Right lobe of liver (tissue), 6 donors: Measurements from ENCODE around the gene PLAGL2. TPM values are rescaled to one million over a fixed set of nuclear protein-coding genes. Genes with fewer than 3 reads are reported as not detected.
A peak's percentile ranks its signal among the peaks of the same experiment; 100 is the strongest.

ENCODE experiments used
- ATAC-seq, 4 donors: fragments of 200-7000 bp; cut with Tn5 transposase; one replicate each; pipeline ENCODE4 v1.9.1; 2020; ENCODE audit warnings: mild to moderate bottlenecking in 4 of 4, moderate library complexity in 4 of 4
- DNase-seq, 3 donors: peaks; one replicate each; pipeline ENCODE4 v3.0.0-alpha.2; 2020
- H3K27ac ChIP-seq, 3 donors: fragments of 200-600 bp; one replicate each; pipeline ENCODE4 v1.8.0; 2022
- H3K27me3 ChIP-seq, 2 donors: fragments of 200-600 bp; one replicate each; pipeline ENCODE4 v1.8.0; 2022
- H3K36me3 ChIP-seq, 4 donors: fragments of 200-600 bp; sonication (generic) in 1 of 4; one replicate each; pipeline versions ENCODE4 v1.5.1 to v1.8.0; 2017 to 2022; ENCODE audit warnings: control low read depth in 1 of 4
- H3K4me1 ChIP-seq, 4 donors: fragments of 200-600 bp; sonication (generic) in 1 of 4; one replicate each; pipeline versions ENCODE4 v1.5.1 to v1.8.0; 2017 to 2022; ENCODE audit warnings: control low read depth in 1 of 4
- H3K4me3 ChIP-seq, 3 donors: fragments of 200-600 bp; one replicate each; pipeline ENCODE4 v1.8.0; 2022
- H3K9me3 ChIP-seq, 4 donors: fragments of 200-600 bp; sonication (generic) in 1 of 4; one replicate each; pipeline versions ENCODE4 v1.5.1 to v1.8.0; 2017 to 2022; ENCODE audit warnings: control low read depth in 1 of 4
- POLR2A ChIP-seq: fragments of 450-650 bp; IDR thresholded peaks from one replicate; pipeline ENCODE4 v1.6.1; 2017; ENCODE audit warnings: antibody characterized with exemption, mild to moderate bottlenecking
- WGBS: methylation state at CpG from one replicate; pipeline ENCODE4 v1.1.6; 2018; ENCODE audit warnings: low coverage, low lambda C conversion rate; ENCODE audit not compliant: insufficient coverage; ENCODE audit errors: missing lambda C conversion rate; 5-methylcytosine and 5-hydroxymethylcytosine counted together
- intact Hi-C, 2 donors: fragments of 100-400 bp; cut with DNase I; formaldehyde crosslinking; loops; one replicate each; pipeline versions ENCODE4 v1.11.2 to v1.14.1; 2022
- total RNA-seq, 6 experiments: library from RNA; depleted of rRNA in 2 of 6; stranded (reverse); fragments of >200 nt in 2 of 6; fragmentation: NEBNext Ultra II Directional in 3 of 6; extraction: Animal tissue kit (Norgen Biotek cat#: 25700) in 3 of 6; gene quantifications; one replicate each; pipeline versions ENCODE4 v1.1.0 to v1.2.4, GENCODE V29; 2016 to 2023
- TF ChIP-seq, protein P1 (sequence below), 4 donors: fragments of 200-600 bp in 3 of 4; fragments of 450-650 bp in 1 of 4; IDR thresholded peaks; one replicate each; pipeline versions ENCODE4 v1.5.1 to v1.8.0; 2016 to 2022; ENCODE audit warnings: antibody characterized with exemption in 4 of 4, mild to moderate bottlenecking in 2 of 4
- donor health status: DM: no; HTN: yes; CAD: no.
- donor health status: DM: no; HTN: no; CAD: no.
- donor health status: DM: no; HTN: no; CAD: no.
- donor health status: DM: no; HTN: yes; CAD: no.
- donor health status: DM: no; HTN: yes; CAD: no.

PLAGL2 gene
- total RNA-seq, 6 experiments from 2014 or later, result 1.5 to 3.1 (median 2.4) TPM

GRCh38 chr20:32165836-32166545 is 41.6 kb downstream of the PLAGL2 start:
- ATAC-seq, result peak in 2 of 4 donors; percentile 16 to 23
- TF ChIP-seq POLR2A, result no peak
- TF ChIP-seq, protein P1, sequence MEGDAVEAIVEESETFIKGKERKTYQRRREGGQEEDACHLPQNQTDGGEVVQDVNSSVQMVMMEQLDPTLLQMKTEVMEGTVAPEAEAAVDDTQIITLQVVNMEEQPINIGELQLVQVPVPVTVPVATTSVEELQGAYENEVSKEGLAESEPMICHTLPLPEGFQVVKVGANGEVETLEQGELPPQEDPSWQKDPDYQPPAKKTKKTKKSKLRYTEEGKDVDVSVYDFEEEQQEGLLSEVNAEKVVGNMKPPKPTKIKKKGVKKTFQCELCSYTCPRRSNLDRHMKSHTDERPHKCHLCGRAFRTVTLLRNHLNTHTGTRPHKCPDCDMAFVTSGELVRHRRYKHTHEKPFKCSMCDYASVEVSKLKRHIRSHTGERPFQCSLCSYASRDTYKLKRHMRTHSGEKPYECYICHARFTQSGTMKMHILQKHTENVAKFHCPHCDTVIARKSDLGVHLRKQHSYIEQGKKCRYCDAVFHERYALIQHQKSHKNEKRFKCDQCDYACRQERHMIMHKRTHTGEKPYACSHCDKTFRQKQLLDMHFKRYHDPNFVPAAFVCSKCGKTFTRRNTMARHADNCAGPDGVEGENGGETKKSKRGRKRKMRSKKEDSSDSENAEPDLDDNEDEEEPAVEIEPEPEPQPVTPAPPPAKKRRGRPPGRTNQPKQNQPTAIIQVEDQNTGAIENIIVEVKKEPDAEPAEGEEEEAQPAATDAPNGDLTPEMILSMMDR (IDR thresholded peaks at IDR 0.05), result no peak
- Histone ChIP-seq H3K4me1 (no peaks in the 10 kb centered on the region), H3K9me3 (no peaks in the 10 kb centered on the region), H3K36me3 (peaks cover 0 to 36% (median 10%) of the 10 kb centered on the region in 4 donors), H3K27me3 (no peaks in the 10 kb centered on the region), H3K4me3 (no peak overlapping the region), H3K27ac (no peak overlapping the region)
- DNase-seq, result peak in 2 of 3 donors; percentile 22 to 37
- WGBS, result 84% methylated on average over 6 of the region's 8 CpGs
- intact Hi-C loops, result no loop called here

GRCh38 chr20:32164984-32165735 is 42.4 kb downstream of the PLAGL2 start:
- TF ChIP-seq, protein P1 (IDR thresholded peaks at IDR 0.05), result no peak
- no peak for TF ChIP-seq POLR2A
- Histone ChIP-seq H3K27me3 (no peaks in the 10 kb centered on the region), H3K9me3 (no peaks in the 10 kb centered on the region), H3K27ac (no peak overlapping the region), H3K4me1 (no peaks in the 10 kb centered on the region), H3K4me3 (no peak overlapping the region), H3K36me3 (peaks cover 0 to 43% (median 12%) of the 10 kb centered on the region in 4 donors)
- no peak for ATAC-seq
- 81% methylated on average over 17 of the region's 21 CpGs for WGBS
- peak in 2 of 3 donors; percentile 30 to 36 for DNase-seq
- intact Hi-C loops, result no loop called here

- TF ChIP-seq, protein P1 (IDR thresholded peaks at IDR 0.05), result no peak
- TF ChIP-seq POLR2A, result no peak
- H3K4me3 ChIP-seq, result no peak overlapping the region
- intact Hi-C loops, result no loop called here
- no peaks in the 10 kb centered on the region for H3K4me1 ChIP-seq
- H3K9me3 ChIP-seq, result no peaks in the 10 kb centered on the region
- 85% methylated on average over 5 of the region's 5 CpGs for WGBS
- H3K27ac ChIP-seq, result no peak overlapping the region
- no peak for DNase-seq
- ATAC-seq, result no peak
- no peaks in the 10 kb centered on the region for H3K27me3 ChIP-seq
- peaks cover 0 to 55% (median 13%) of the 10 kb centered on the region in 4 donors for H3K36me3 ChIP-seq
These were observed 43.6 kb downstream of the PLAGL2 start for GRCh38 chr20:32163951-32164350.

- H3K9me3 ChIP-seq, result no peaks in the 10 kb centered on the region
- intact Hi-C loops, result no loop called here
- DNase-seq, result peak in 1 of 3 donors; percentile 2
- TF ChIP-seq POLR2A, result no peak
- TF ChIP-seq, protein P1 (IDR thresholded peaks at IDR 0.05), result no peak
- no peak overlapping the region for H3K27ac ChIP-seq
- WGBS, result 52% methylated on average over 3 of the region's 3 CpGs
- H3K36me3 ChIP-seq, result peaks cover 0 to 71% (median 24%) of the 10 kb centered on the region in 4 donors
- no peaks in the 10 kb centered on the region for H3K27me3 ChIP-seq
- no peaks in the 10 kb centered on the region for H3K4me1 ChIP-seq
- ATAC-seq, result no peak
- no peak overlapping the region for H3K4me3 ChIP-seq
These were observed 45.2 kb downstream of the PLAGL2 start for GRCh38 chr20:32162351-32162750.
